GM18519 (cell line): ENCODE data around the gene ERG.

ENCODE experiments used
- ATAC-seq: cut with Tn5 transposase; IDR thresholded peaks from one replicate; pipeline ENCODE4 v1.9.1; 2021; ENCODE audit warnings: mild to moderate bottlenecking, moderate library complexity; ENCODE audit not compliant: unreplicated experiment, low FRiP score

ERG gene

GRCh38 chr21:38367646-38368045 is 130.6 kb downstream of the ERG start:
- ATAC-seq, result no peak

- ATAC-seq, result no peak
These were observed 132.8 kb downstream of the ERG start for GRCh38 chr21:38365521-38365920.

- no peak for ATAC-seq
These were observed 134.6 kb downstream of the ERG start for GRCh38 chr21:38363693-38364092.

- ATAC-seq, result no peak
These were observed 137.0 kb downstream of the ERG start for GRCh38 chr21:38361324-38361723.

- no peak for ATAC-seq
These were observed 138.4 kb downstream of the ERG start for GRCh38 chr21:38359835-38360234.

GRCh38 chr21:38359090-38359489 is 139.2 kb downstream of the ERG start:
- ATAC-seq, result no peak

- no peak for ATAC-seq
These were observed 139.6 kb downstream of the ERG start for GRCh38 chr21:38358666-38359065.

GRCh38 chr21:38358098-38358497 is 140.2 kb downstream of the ERG start:
- ATAC-seq, result no peak

GRCh38 chr21:38356883-38357625 is 141.2 kb downstream of the ERG start:
- ATAC-seq, result no peak

GRCh38 chr21:38355992-38356781 is 142.1 kb downstream of the ERG start:
- ATAC-seq, result no peak

GRCh38 chr21:38355353-38355752 is 142.9 kb downstream of the ERG start:
- ATAC-seq, result no peak

GRCh38 chr21:38354746-38355145 is 143.5 kb downstream of the ERG start:
- ATAC-seq, result no peak

GRCh38 chr21:38354231-38354630 is 144.0 kb downstream of the ERG start:
- no peak for ATAC-seq

- ATAC-seq, result no peak
These were observed 145.6 kb downstream of the ERG start for GRCh38 chr21:38352536-38353219.

- ATAC-seq, result no peak
These were observed 146.2 kb downstream of the ERG start for GRCh38 chr21:38351961-38352521.

GRCh38 chr21:38351176-38351959 is 146.9 kb downstream of the ERG start:
- no peak for ATAC-seq

- ATAC-seq, result no peak
These were observed 147.6 kb downstream of the ERG start for GRCh38 chr21:38350684-38351083.

- no peak for ATAC-seq
These were observed 148.3 kb downstream of the ERG start for GRCh38 chr21:38349977-38350376.

GRCh38 chr21:38349111-38349746 is 149.0 kb downstream of the ERG start:
- ATAC-seq, result no peak

GRCh38 chr21:38346286-38346685 is 152.0 kb downstream of the ERG start:
- no peak for ATAC-seq
